Ishikawa (cell line): ENCODE measurements around the gene MAML2.

ENCODE experiments used
- CEBPB ChIP-seq: IDR thresholded peaks from 2 replicates; pipeline ENCODE4 v1.6.1; 2012
- CREB1 ChIP-seq: IDR thresholded peaks from 2 replicates; pipeline ENCODE4 v1.6.1; 2012; ENCODE audit warnings: low read depth
- EP300 ChIP-seq: IDR thresholded peaks from 2 replicates; pipeline ENCODE4 v1.6.1; 2012; ENCODE audit warnings: borderline replicate concordance
- FOXM1 ChIP-seq: IDR thresholded peaks from 2 replicates; pipeline ENCODE4 v1.6.1; 2012; ENCODE audit warnings: low read depth, borderline replicate concordance
- NFIC ChIP-seq: IDR thresholded peaks from 2 replicates; pipeline ENCODE4 v1.6.1; 2012
- RAD21 ChIP-seq: IDR thresholded peaks from 2 replicates; pipeline ENCODE4 v1.6.1; 2012; ENCODE audit warnings: low read depth
- TAF1 ChIP-seq: IDR thresholded peaks from 2 replicates; pipeline ENCODE4 v1.6.1; 2012; ENCODE audit warnings: low read depth, mild to moderate bottlenecking
- TCF12 ChIP-seq: IDR thresholded peaks from 2 replicates; pipeline ENCODE4 v1.6.1; 2012; ENCODE audit warnings: low read depth
- TEAD4 ChIP-seq: IDR thresholded peaks from 2 replicates; pipeline ENCODE4 v1.6.1; 2012
- YY1 ChIP-seq: IDR thresholded peaks from 2 replicates; pipeline ENCODE4 v1.6.1; 2012; ENCODE audit warnings: low read depth
- TF ChIP-seq, protein P1 (sequence below): IDR thresholded peaks from 2 replicates; pipeline ENCODE4 v1.6.1; 2012; ENCODE audit warnings: low read depth, mild to moderate bottlenecking
- TF ChIP-seq, protein P2 (sequence below): IDR thresholded peaks from 2 replicates; pipeline ENCODE4 v1.6.1; 2012

DNA sequence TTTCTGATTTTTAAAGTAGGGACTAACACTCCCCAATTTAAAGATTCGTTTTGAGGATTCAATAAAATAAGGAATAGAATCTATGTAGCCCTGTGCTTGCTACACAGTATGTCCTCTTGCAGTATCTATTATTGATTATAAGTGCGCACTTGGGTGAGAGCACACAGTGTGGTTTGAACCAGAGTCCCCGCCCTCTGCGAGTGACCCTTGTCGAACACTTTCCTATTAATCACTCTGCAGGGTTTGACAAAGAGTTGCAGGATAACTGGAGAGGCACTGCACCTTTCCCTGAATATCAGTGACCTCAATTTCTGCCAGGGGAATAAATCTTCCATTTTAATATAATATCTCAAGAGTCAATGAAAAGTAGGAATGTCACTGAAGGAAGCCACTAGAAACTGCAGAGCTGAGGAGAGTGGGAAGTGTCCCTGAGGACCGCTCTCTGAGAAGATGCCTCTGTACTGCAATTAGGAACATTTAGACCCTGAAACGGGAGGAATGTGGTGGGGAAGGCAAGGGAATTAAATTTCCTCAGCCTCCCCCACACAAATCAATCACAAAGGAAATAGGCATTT is 182.2 kb downstream of the MAML2 start:
- TF ChIP-seq NFIC (no peak), RAD21 (no peak), TCF12 (no peak), CREB1 (no peak), YY1 (no peak), TEAD4 (no peak), FOXM1 (no peak), CEBPB (no peak), EP300 (no peak), TAF1 (no peak)
- TF ChIP-seq, protein P1, sequence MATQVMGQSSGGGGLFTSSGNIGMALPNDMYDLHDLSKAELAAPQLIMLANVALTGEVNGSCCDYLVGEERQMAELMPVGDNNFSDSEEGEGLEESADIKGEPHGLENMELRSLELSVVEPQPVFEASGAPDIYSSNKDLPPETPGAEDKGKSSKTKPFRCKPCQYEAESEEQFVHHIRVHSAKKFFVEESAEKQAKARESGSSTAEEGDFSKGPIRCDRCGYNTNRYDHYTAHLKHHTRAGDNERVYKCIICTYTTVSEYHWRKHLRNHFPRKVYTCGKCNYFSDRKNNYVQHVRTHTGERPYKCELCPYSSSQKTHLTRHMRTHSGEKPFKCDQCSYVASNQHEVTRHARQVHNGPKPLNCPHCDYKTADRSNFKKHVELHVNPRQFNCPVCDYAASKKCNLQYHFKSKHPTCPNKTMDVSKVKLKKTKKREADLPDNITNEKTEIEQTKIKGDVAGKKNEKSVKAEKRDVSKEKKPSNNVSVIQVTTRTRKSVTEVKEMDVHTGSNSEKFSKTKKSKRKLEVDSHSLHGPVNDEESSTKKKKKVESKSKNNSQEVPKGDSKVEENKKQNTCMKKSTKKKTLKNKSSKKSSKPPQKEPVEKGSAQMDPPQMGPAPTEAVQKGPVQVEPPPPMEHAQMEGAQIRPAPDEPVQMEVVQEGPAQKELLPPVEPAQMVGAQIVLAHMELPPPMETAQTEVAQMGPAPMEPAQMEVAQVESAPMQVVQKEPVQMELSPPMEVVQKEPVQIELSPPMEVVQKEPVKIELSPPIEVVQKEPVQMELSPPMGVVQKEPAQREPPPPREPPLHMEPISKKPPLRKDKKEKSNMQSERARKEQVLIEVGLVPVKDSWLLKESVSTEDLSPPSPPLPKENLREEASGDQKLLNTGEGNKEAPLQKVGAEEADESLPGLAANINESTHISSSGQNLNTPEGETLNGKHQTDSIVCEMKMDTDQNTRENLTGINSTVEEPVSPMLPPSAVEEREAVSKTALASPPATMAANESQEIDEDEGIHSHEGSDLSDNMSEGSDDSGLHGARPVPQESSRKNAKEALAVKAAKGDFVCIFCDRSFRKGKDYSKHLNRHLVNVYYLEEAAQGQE = no peak
- TF ChIP-seq, protein P2, sequence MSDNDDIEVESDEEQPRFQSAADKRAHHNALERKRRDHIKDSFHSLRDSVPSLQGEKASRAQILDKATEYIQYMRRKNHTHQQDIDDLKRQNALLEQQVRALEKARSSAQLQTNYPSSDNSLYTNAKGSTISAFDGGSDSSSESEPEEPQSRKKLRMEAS = no peak
